Thoracic aorta (tissue), 2 donors: ENCODE results near the gene TRERF1. TPM values are rescaled to one million over a fixed set of nuclear protein-coding genes. Genes with fewer than 3 reads are reported as not detected.

Experiments
- ATAC-seq: fragments of 150-250 bp; one replicate; pipeline ENCODE4 v1.8.0; 2017; ENCODE audit warnings: low read depth; ENCODE audit not compliant: insufficient number of reproducible peaks, low FRiP score
- DNase-seq: peaks from one replicate; pipeline ENCODE4 v3.0.0-alpha.2; 2020; ENCODE audit warnings: low spot score
- H3K27ac ChIP-seq, 2 donors: fragments of 200-600 bp; sonication (generic); 1 replicate in 1 of 2; 2 replicates in 1 of 2; pipeline ENCODE4 v1.5.1; 2016; ENCODE audit warnings: mild to moderate bottlenecking in 2 of 2, moderate library complexity in 2 of 2
- H3K27me3 ChIP-seq: fragments of 200-600 bp; sonication (generic); replicated peaks from 2 replicates; pipeline ENCODE4 v1.6.0; 2016; ENCODE audit warnings: mild to moderate bottlenecking; ENCODE audit not compliant: insufficient read depth
- H3K36me3 ChIP-seq: fragments of 200-600 bp; sonication (generic); one replicate; pipeline ENCODE4 v1.5.1; 2016
- H3K4me1 ChIP-seq, 2 donors: fragments of 200-600 bp; sonication (generic); 1 replicate in 1 of 2; 2 replicates in 1 of 2; pipeline versions ENCODE4 v1.5.1 to v1.6.0; 2016; ENCODE audit warnings: low read depth in 2 of 2, mild to moderate bottlenecking in 1 of 2; ENCODE audit not compliant: control insufficient read depth in 1 of 2
- H3K4me3 ChIP-seq: fragments of 200-600 bp; sonication (generic); 2 replicates; pipeline ENCODE4 v1.5.1; 2016; ENCODE audit warnings: mild to moderate bottlenecking
- H3K9me3 ChIP-seq: fragments of 200-600 bp; sonication (generic); 2 replicates; pipeline ENCODE4 v1.5.1; 2016
- CTCF ChIP-seq: fragments of 200-600 bp; sonication (generic); IDR thresholded peaks from one replicate; pipeline ENCODE4 v1.5.1; 2019; ENCODE audit warnings: antibody characterized with exemption
- total RNA-seq, 2 donors: library from RNA; depleted of rRNA; stranded (reverse); fragments of >200 nt; gene quantifications; one replicate each; pipeline versions ENCODE4 v1.1.0 to v1.2.3, GENCODE V29; 2016

Gene TRERF1
- total RNA-seq, 2 donors from 2014 or later, result 4.6 to 5.0 TPM

- no peak for DNase-seq
- Histone ChIP-seq H3K4me3 (no peak overlapping the region), H3K27me3 (no peaks in the 10 kb centered on the region), H3K27ac (no peak overlapping the region), H3K4me1 (peaks cover 0 to under 1% of the 10 kb centered on the region in 2 donors), H3K36me3 (no peaks in the 10 kb centered on the region), H3K9me3 (peaks cover 4% of the 10 kb centered on the region)
- no peak for TF ChIP-seq CTCF
- ATAC-seq, result no peak
These were observed 17.5 kb downstream of the TRERF1 start for GRCh38 chr6:42434237-42434636.

GRCh38 chr6:42433409-42433808, 18.3 kb downstream of the TRERF1 start:
- peaks cover 5 to 6% of the 10 kb centered on the region in 2 donors for H3K4me1 ChIP-seq
- TF ChIP-seq CTCF, result no peak
- H3K27me3 ChIP-seq, result no peaks in the 10 kb centered on the region
- no peak for ATAC-seq
- no peaks in the 10 kb centered on the region for H3K36me3 ChIP-seq
- peaks cover 4% of the 10 kb centered on the region for H3K9me3 ChIP-seq
- no peak overlapping the region for H3K27ac ChIP-seq
- no peak for DNase-seq
- H3K4me3 ChIP-seq, result no peak overlapping the region

GRCh38 chr6:42431877-42432276, 19.8 kb downstream of the TRERF1 start:
- no peak overlapping the region for H3K4me3 ChIP-seq
- no peak for TF ChIP-seq CTCF
- no peak overlapping the region for H3K27ac ChIP-seq
- no peak for ATAC-seq
- H3K9me3 ChIP-seq, result peaks cover 4% of the 10 kb centered on the region
- no peaks in the 10 kb centered on the region for H3K27me3 ChIP-seq
- no peak for DNase-seq
- H3K4me1 ChIP-seq, result peaks cover 6 to 9% of the 10 kb centered on the region in 2 donors
- H3K36me3 ChIP-seq, result no peaks in the 10 kb centered on the region

GRCh38 chr6:42431356-42431755, 20.4 kb downstream of the TRERF1 start:
- no peak for ATAC-seq
- DNase-seq, result no peak
- Histone ChIP-seq H3K36me3 (no peaks in the 10 kb centered on the region), H3K4me1 (peaks cover 6 to 9% of the 10 kb centered on the region in 2 donors), H3K9me3 (peaks cover 4% of the 10 kb centered on the region), H3K4me3 (no peak overlapping the region), H3K27ac (no peak overlapping the region), H3K27me3 (no peaks in the 10 kb centered on the region)
- TF ChIP-seq CTCF, result no peak

GRCh38 chr6:42429836-42430235, 21.9 kb downstream of the TRERF1 start:
- H3K9me3 ChIP-seq, result peaks cover 4% of the 10 kb centered on the region
- no peak overlapping the region for H3K4me3 ChIP-seq
- DNase-seq (no peak), ATAC-seq (no peak)
- TF ChIP-seq CTCF, result no peak
- peaks cover 6 to 9% of the 10 kb centered on the region in 2 donors for H3K4me1 ChIP-seq
- no peaks in the 10 kb centered on the region for H3K27me3 ChIP-seq
- no peaks in the 10 kb centered on the region for H3K36me3 ChIP-seq
- no peak overlapping the region for H3K27ac ChIP-seq
